ENCODE measurements around the gene ARMC8.

Gene ARMC8

DNA sequence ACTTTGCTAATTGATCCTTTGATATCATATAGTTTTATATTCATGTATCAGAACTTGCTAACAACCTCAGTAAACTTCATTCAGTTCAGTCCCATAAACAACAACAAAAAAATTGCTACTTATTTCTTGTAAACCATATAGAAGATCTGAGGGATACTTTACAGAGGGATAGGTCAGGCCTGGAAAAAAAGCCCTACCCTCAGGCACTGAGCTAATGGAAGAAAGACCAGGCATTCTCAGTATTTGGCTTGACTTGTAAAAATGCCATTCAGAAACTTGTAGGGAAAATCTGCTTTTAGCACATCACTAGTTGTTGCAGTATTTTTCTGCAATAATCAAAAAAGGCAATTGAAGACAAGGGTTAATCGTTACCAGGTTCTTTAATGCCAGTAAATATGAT is 33.1 kb downstream of the ARMC8 start:
- no peak for DNase-seq

DNA sequence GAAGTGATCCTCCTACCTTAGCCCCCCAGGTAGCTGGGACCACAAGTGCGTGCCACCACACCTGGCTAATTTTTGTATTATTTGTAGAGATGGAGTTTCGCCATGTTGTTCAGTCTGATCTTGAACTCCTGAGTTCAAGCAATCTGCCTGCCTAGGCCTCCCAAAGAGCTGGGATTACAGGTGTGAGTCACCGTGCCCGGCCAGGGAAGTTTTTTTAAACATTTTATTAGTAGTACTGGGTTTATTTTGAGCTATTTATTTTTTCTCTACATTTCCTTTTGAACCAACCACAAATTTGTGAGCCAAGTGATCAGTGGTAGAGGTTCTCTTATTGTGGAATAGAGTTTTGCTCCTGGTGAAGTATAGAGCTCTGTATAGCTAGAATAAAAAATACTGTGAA is 33.7 kb downstream of the ARMC8 start:
- Histone ChIP-seq H3K36me3 (peaks cover 25% of the 10 kb centered on the region), H3K9me3 (no peaks in the 10 kb centered on the region), H3K4me1 (no peaks in the 10 kb centered on the region), H3K27me3 (no peaks in the 10 kb centered on the region), H3K4me3 (ENCODE audit: low read depth, low read length) (no peak overlapping the region)
- no peak for DNase-seq
- no peak for TF ChIP-seq CTCF (IDR thresholded peaks at IDR 0.05; ENCODE audit: low read depth, low read length)

More for the DNA sequence above, 33.1 kb downstream of the ARMC8 start:
- Histone ChIP-seq H3K4me1 (no peaks in the 10 kb centered on the region), H3K4me3 (ENCODE audit: low read depth, low read length) (no peak overlapping the region), H3K9me3 (no peaks in the 10 kb centered on the region), H3K36me3 (peaks cover 19% of the 10 kb centered on the region), H3K27me3 (no peaks in the 10 kb centered on the region)
- no peak for TF ChIP-seq CTCF (IDR thresholded peaks at IDR 0.05; ENCODE audit: low read depth, low read length)

- Histone ChIP-seq H3K4me1 (no peaks in the 10 kb centered on the region), H3K36me3 (peaks cover 37% of the 10 kb centered on the region), H3K27me3 (no peaks in the 10 kb centered on the region), H3K4me3 (ENCODE audit: low read depth, low read length) (no peak overlapping the region), H3K9me3 (no peaks in the 10 kb centered on the region)
- DNase-seq: no peak
- TF ChIP-seq CTCF (IDR thresholded peaks at IDR 0.05; ENCODE audit: low read depth, low read length): no peak
Observed at GRCh38 chr3:138222131-138222941, 35.2 kb downstream of the ARMC8 start.

- no peaks in the 10 kb centered on the region for H3K4me1 ChIP-seq
- peaks cover 43% of the 10 kb centered on the region for H3K36me3 ChIP-seq
- DNase-seq: no peak
- no peak overlapping the region for H3K4me3 ChIP-seq (ENCODE audit: low read depth, low read length)
- no peaks in the 10 kb centered on the region for H3K27me3 ChIP-seq
- H3K9me3 ChIP-seq: no peaks in the 10 kb centered on the region
- TF ChIP-seq CTCF (IDR thresholded peaks at IDR 0.05; ENCODE audit: low read depth, low read length): no peak
Observed at GRCh38 chr3:138222942-138223287, 35.8 kb downstream of the ARMC8 start.

DNA sequence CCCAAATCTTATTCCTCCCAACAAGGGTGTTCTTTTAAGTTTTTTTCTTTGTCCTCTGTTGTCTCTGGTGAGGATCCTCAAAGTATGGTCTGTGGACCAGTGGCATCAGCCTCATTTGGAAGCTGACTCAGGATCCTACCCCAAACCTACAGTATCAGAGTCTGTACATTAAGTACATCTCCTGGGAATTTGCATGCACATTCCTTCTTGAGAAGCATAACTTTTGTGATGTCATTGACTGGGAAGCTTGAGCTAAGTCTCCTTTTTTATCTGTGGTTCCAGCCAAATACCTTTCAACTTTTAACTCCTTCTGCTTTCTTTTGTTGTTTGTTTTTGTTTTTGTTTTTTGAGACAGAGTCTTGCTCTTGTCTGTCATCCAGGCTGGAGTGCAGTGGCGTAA is 40.5 kb downstream of the ARMC8 start:
- no peak for TF ChIP-seq CTCF (IDR thresholded peaks at IDR 0.05; ENCODE audit: low read depth, low read length)
- H3K9me3 ChIP-seq: no peaks in the 10 kb centered on the region
- H3K36me3 ChIP-seq: peaks cover 61% of the 10 kb centered on the region
- no peak overlapping the region for H3K4me3 ChIP-seq (ENCODE audit: low read depth, low read length)
- no peaks in the 10 kb centered on the region for H3K4me1 ChIP-seq
- H3K27me3 ChIP-seq: no peaks in the 10 kb centered on the region
- DNase-seq: no peak

DNA sequence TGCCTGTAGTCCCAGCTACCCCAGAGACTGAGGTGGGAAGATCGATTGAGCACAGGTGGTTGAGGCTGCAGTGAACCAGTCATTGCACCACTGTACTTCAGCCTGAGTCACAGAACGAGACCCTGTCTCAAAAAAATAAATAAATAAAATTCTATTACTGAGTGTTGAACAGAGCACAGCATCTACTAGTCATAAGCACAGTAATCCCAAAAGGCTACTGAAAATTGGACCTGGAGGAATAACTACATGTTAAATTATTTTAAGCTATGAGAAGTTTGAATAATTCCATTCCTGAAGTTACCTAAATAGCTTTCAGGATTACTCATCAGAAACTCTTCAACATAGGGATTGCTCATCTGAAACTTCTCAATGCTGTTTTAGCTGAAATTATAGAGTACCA is 43.4 kb downstream of the ARMC8 start:
- H3K36me3 ChIP-seq: peaks cover 43% of the 10 kb centered on the region
- no peak for DNase-seq
- no peaks in the 10 kb centered on the region for H3K4me1 ChIP-seq
- no peak for TF ChIP-seq CTCF (IDR thresholded peaks at IDR 0.05; ENCODE audit: low read depth, low read length)
- no peaks in the 10 kb centered on the region for H3K9me3 ChIP-seq
- H3K4me3 ChIP-seq (ENCODE audit: low read depth, low read length): no peak overlapping the region
- H3K27me3 ChIP-seq: no peaks in the 10 kb centered on the region
